T-cell (primary cell): ENCODE results near the gene AGPAT2. TPM values are rescaled to one million over a fixed set of nuclear protein-coding genes. Genes with fewer than 3 reads are reported as not detected.

Experiments
- ATAC-seq, 4 experiments: fragments of 200-7000 bp in 3 of 4; fragments of 150-1000 bp in 1 of 4; cut with Tn5 transposase; replicated peaks in 1 of 4; 1 replicate in 3 of 4; 2 replicates in 1 of 4; pipeline ENCODE4 v1.10.0; 2021; ENCODE audit warnings: moderate library complexity in 3 of 4, mild to moderate bottlenecking in 2 of 4, moderate number of reproducible peaks in 1 of 4
- CTCF ChIA-PET, 2 donors: fragments of 300-600 bp; sonication (Branson Sonifier 250); formaldehyde crosslinking; loops; one replicate each; lab custom pipeline; 2022; ENCODE audit warnings: antibody characterized with exemption in 2 of 2; lab: Charles Lee
- POLR2A ChIA-PET, 2 donors: fragments of 300-600 bp; sonication (Branson Sonifier 250); formaldehyde crosslinking; loops; one replicate each; lab custom pipeline; 2022; ENCODE audit warnings: antibody characterized with exemption in 2 of 2; lab: Charles Lee
- DNase-seq, 35 experiments: peaks; one replicate each; pipeline versions ENCODE4 v3.0.0 to v3.0.0-alpha.2; 2013 to 2023
- H3K27ac ChIP-seq: one replicate; pipeline ENCODE4 v1.5.1; 2013; ENCODE audit warnings: low read length
- H3K27me3 ChIP-seq, 2 experiments: replicated peaks in 1 of 2; 1 replicate in 1 of 2; 2 replicates in 1 of 2; pipeline versions ENCODE4 v1.6.1 to v1.7.0; 2013; ENCODE audit warnings: low read length in 1 of 2, mixed read lengths in 1 of 2; ENCODE audit not compliant: control insufficient read depth in 2 of 2, insufficient read depth in 2 of 2; ENCODE audit errors: extremely low read depth in 1 of 2
- H3K36me3 ChIP-seq, 2 donors: 1 replicate in 1 of 2; 2 replicates in 1 of 2; pipeline versions ENCODE4 v1.6.1 to v1.7.0; 2013; ENCODE audit warnings: low read length in 1 of 2; ENCODE audit not compliant: control insufficient read depth in 2 of 2, insufficient read depth in 1 of 2; ENCODE audit errors: extremely low read depth in 1 of 2
- H3K4me1 ChIP-seq, 2 experiments: 1 replicate in 1 of 2; 2 replicates in 1 of 2; pipeline versions ENCODE4 v1.6.1 to v1.7.0; 2013; ENCODE audit warnings: low read length in 2 of 2, mixed read lengths in 1 of 2; ENCODE audit not compliant: insufficient read depth in 2 of 2, control insufficient read depth in 1 of 2; ENCODE audit errors: extremely low read depth in 1 of 2
- H3K4me3 ChIP-seq, 2 donors: 1 replicate in 1 of 2; 2 replicates in 1 of 2; pipeline versions ENCODE4 v1.5.1 to v1.7.0; 2013; ENCODE audit warnings: mild to moderate bottlenecking in 2 of 2, low read length in 1 of 2, moderate library complexity in 1 of 2; ENCODE audit not compliant: control insufficient read depth in 1 of 2; ENCODE audit errors: extremely low read depth in 1 of 2
- H3K9me3 ChIP-seq: 2 replicates; pipeline ENCODE4 v1.7.0; 2013
- H3K27ac Mint-ChIP-seq, 2 donors: one replicate each; pipeline ENCODE4 v1.8.0; 2020 to 2021; ENCODE audit warnings: mild to moderate bottlenecking in 2 of 2, mixed read lengths in 2 of 2
- H3K27me3 Mint-ChIP-seq, 2 donors: one replicate each; pipeline ENCODE4 v1.8.0; 2021 to 2022; ENCODE audit warnings: mixed read lengths in 2 of 2
- H3K36me3 Mint-ChIP-seq: one replicate; pipeline ENCODE4 v1.8.0; 2021; ENCODE audit warnings: mixed read lengths
- H3K4me1 Mint-ChIP-seq, 3 donors: one replicate each; pipeline ENCODE4 v1.8.0; 2020 to 2022; ENCODE audit warnings: mixed read lengths in 3 of 3, mild to moderate bottlenecking in 1 of 3
- H3K4me3 Mint-ChIP-seq, 3 donors: one replicate each; pipeline ENCODE4 v1.8.0; 2020 to 2022; ENCODE audit warnings: mild to moderate bottlenecking in 3 of 3, mixed read lengths in 3 of 3, moderate library complexity in 3 of 3
- H3K9me3 Mint-ChIP-seq, 3 donors: one replicate each; pipeline ENCODE4 v1.8.0; 2020 to 2022; ENCODE audit warnings: mixed read lengths in 3 of 3
- WGBS: methylation state at CpG from one replicate; pipeline ENCODE4 v1.1.5; 2013; ENCODE audit warnings: missing lambda C conversion rate; ENCODE audit not compliant: insufficient coverage; 5-methylcytosine and 5-hydroxymethylcytosine counted together
- total RNA-seq, 35 experiments: library from RNA in 6 of 35; stranded (reverse) in 6 of 35; fragments of 120-200 nt in 1 of 35; gene quantifications; one replicate each; pipeline versions ENCODE4 v1.2.1 to v1.2.4 and lab custom pipeline; 2013 to 2026

The AGPAT2 gene
- total RNA-seq, 5 donors from 2014 or later (not counting 1 experiment from before 2014, with no cell fraction given), result 6.5 to 13.0 (median 12.1) TPM

- no peaks in the 10 kb centered on the region for H3K9me3 Mint-ChIP-seq
- ChIA-PET POLR2A (interaction anchor here (0.5 to 0.6 kb wide), 3 partner anchors 11 to 299 kb away, joined by 3 to 7 read pairs (median 4); no protein-coding TSS in a partner anchor), CTCF (interaction anchor here (0.6 to 1.1 kb wide), 5 partner anchors 10 to 28 kb away, joined by 3 to 5 read pairs (median 4); no protein-coding TSS in a partner anchor)
- Histone ChIP-seq H3K4me3 (peak overlapping the region; percentile 34 to 60), H3K27ac (no peak overlapping the region), H3K9me3 (no peaks in the 10 kb centered on the region), H3K36me3 (no peaks in the 10 kb centered on the region), H3K27me3 (peaks cover 0 to 48% of the 10 kb centered on the region in 2 experiments), H3K4me1 (peaks cover 0 to 21% of the 10 kb centered on the region in 2 experiments)
- no peaks in the 10 kb centered on the region for H3K36me3 Mint-ChIP-seq
- peak overlapping the region; percentile 68 to 80 (median 75) for H3K4me3 Mint-ChIP-seq
- ATAC-seq (peak; percentile 73 to 85 (median 74)), DNase-seq (peak; percentile 15 to 78 (median 53))
- H3K27me3 Mint-ChIP-seq, result peaks cover 0 to 13% of the 10 kb centered on the region in 2 donors
- H3K4me1 Mint-ChIP-seq, result peaks cover 15 to 22% (median 16%) of the 10 kb centered on the region in 3 donors
- under 1% methylated on average over 37 of the region's 38 CpGs for WGBS
- H3K27ac Mint-ChIP-seq, result peak overlapping the region; percentile 55 to 56
Observed at GRCh38 chr9:136700959-136701667, 13.9 kb upstream of the AGPAT2 start.

GRCh38 chr9:136700304-136700703, 13.0 kb upstream of the AGPAT2 start:
- Mint-ChIP-seq H3K4me3 (peak overlapping the region; percentile 9 to 75 (median 21)), H3K4me1 (peaks cover 15 to 22% (median 16%) of the 10 kb centered on the region in 3 donors), H3K9me3 (no peaks in the 10 kb centered on the region), H3K27ac (no peak overlapping the region), H3K36me3 (no peaks in the 10 kb centered on the region), H3K27me3 (peaks cover 0 to 9% of the 10 kb centered on the region in 2 donors)
- H3K27ac ChIP-seq, result no peak overlapping the region
- peaks cover 0 to 27% of the 10 kb centered on the region in 2 experiments for H3K4me1 ChIP-seq
- 94% methylated on average over 8 of the region's 13 CpGs for WGBS
- no peaks in the 10 kb centered on the region for H3K9me3 ChIP-seq
- no peaks in the 10 kb centered on the region for H3K36me3 ChIP-seq
- peaks cover 0 to 54% of the 10 kb centered on the region in 2 experiments for H3K27me3 ChIP-seq
- POLR2A ChIA-PET, result no interaction called here
- CTCF ChIA-PET, result interaction anchor here in 1 of 2 donors (0.7 to 1.1 kb wide), 2 partner anchors 27 to 29 kb away, joined by 4 to 5 read pairs; no protein-coding TSS in a partner anchor
- DNase-seq (no peak), ATAC-seq (no peak)
- H3K4me3 ChIP-seq, result no peak overlapping the region

GRCh38 chr9:136698635-136699246, 11.5 kb upstream of the AGPAT2 start:
- no peak for ATAC-seq
- Mint-ChIP-seq H3K36me3 (no peaks in the 10 kb centered on the region), H3K4me3 (no peak overlapping the region), H3K27me3 (peaks cover 0 to 12% of the 10 kb centered on the region in 2 donors), H3K4me1 (peaks cover 15 to 22% (median 16%) of the 10 kb centered on the region in 3 donors), H3K9me3 (no peaks in the 10 kb centered on the region), H3K27ac (no peak overlapping the region)
- Histone ChIP-seq H3K27ac (no peak overlapping the region), H3K4me1 (peaks cover 0 to 27% of the 10 kb centered on the region in 2 experiments), H3K36me3 (no peaks in the 10 kb centered on the region), H3K4me3 (no peak overlapping the region), H3K9me3 (no peaks in the 10 kb centered on the region), H3K27me3 (peaks cover 0 to 61% of the 10 kb centered on the region in 2 experiments)
- ChIA-PET POLR2A (no interaction called here), CTCF (interaction anchor here in 1 of 2 donors (0.9 kb wide), 1 partner anchor 27 kb away, joined by 4 read pairs; no protein-coding TSS in a partner anchor)
- no CpG with 5 or more reads among the region's 11 CpGs for WGBS
- no peak for DNase-seq

- H3K27me3 Mint-ChIP-seq, result peaks cover 0 to 16% of the 10 kb centered on the region in 2 donors
- H3K36me3 ChIP-seq, result no peaks in the 10 kb centered on the region
- H3K9me3 ChIP-seq, result no peaks in the 10 kb centered on the region
- H3K9me3 Mint-ChIP-seq, result no peaks in the 10 kb centered on the region
- ATAC-seq, result no peak
- H3K27ac ChIP-seq, result no peak overlapping the region
- H3K4me3 Mint-ChIP-seq, result no peak overlapping the region
- H3K4me1 ChIP-seq, result peaks cover 0 to 27% of the 10 kb centered on the region in 2 experiments
- H3K36me3 Mint-ChIP-seq, result no peaks in the 10 kb centered on the region
- no peak for DNase-seq
- ChIA-PET CTCF (interaction anchor here in 1 of 2 donors (0.9 kb wide), 1 partner anchor 27 kb away, joined by 4 read pairs; no protein-coding TSS in a partner anchor), POLR2A (no interaction called here)
- H3K27me3 ChIP-seq, result peaks cover 0 to 67% of the 10 kb centered on the region in 2 experiments
- WGBS, result 74% methylated on average over 18 of the region's 20 CpGs
- H3K4me1 Mint-ChIP-seq, result peaks cover 15 to 22% (median 16%) of the 10 kb centered on the region in 3 donors
- no peak overlapping the region for H3K27ac Mint-ChIP-seq
- no peak overlapping the region for H3K4me3 ChIP-seq
Observed at GRCh38 chr9:136697821-136698526, 10.7 kb upstream of the AGPAT2 start.

GRCh38 chr9:136697146-136697820, 10.0 kb upstream of the AGPAT2 start:
- Mint-ChIP-seq H3K9me3 (no peaks in the 10 kb centered on the region), H3K36me3 (no peaks in the 10 kb centered on the region), H3K27me3 (peaks cover 0 to 19% of the 10 kb centered on the region in 2 donors), H3K4me3 (peak overlapping the region in 1 of 3 donors; percentile 24), H3K4me1 (peaks cover 15 to 22% (median 16%) of the 10 kb centered on the region in 3 donors), H3K27ac (no peak overlapping the region)
- Histone ChIP-seq H3K36me3 (no peaks in the 10 kb centered on the region), H3K9me3 (no peaks in the 10 kb centered on the region), H3K27ac (no peak overlapping the region), H3K27me3 (peaks cover 0 to 70% of the 10 kb centered on the region in 2 experiments), H3K4me1 (peaks cover 0 to 27% of the 10 kb centered on the region in 2 experiments), H3K4me3 (no peak overlapping the region)
- POLR2A ChIA-PET, result no interaction called here
- ATAC-seq, result no peak
- CTCF ChIA-PET, result no interaction called here
- WGBS, result 85% methylated on average over 14 of the region's 23 CpGs
- no peak for DNase-seq
